Hematopoietic multipotent progenitor cell treated with erythropoietin and hydrocortisone succinate and interleukin-3 and kit ligand, for 4 days (in vitro differentiated cells): ENCODE results near the gene CASP9.

Experiments
- DNase-seq: peaks from one replicate; pipeline ENCODE4 v3.0.0-alpha.2; 2015

The CASP9 gene

GRCh38 chr1:15444468-15445389 lies 79.3 kb downstream of the CASP9 start:
- no peak for DNase-seq

DNA sequence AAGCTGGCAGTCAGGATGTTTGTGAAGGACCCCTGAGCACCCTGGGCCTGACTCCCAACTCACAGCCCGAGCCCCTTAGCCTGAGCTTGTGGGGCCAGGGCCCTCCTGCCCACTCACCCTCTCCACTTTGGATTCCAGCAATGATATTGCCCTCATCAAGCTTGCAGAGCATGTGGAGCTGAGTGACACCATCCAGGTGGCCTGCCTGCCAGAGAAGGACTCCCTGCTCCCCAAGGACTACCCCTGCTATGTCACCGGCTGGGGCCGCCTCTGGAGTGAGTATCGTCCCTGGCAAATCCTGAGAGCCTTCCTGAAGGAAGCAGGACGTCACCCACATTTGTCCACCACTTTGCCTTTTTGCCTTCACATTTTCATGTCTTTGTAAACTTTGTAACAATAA lies 80.7 kb downstream of the CASP9 start:
- DNase-seq: no peak

- DNase-seq: no peak
Measured at GRCh38 chr1:15442759-15443158, 81.3 kb downstream of the CASP9 start.

DNA sequence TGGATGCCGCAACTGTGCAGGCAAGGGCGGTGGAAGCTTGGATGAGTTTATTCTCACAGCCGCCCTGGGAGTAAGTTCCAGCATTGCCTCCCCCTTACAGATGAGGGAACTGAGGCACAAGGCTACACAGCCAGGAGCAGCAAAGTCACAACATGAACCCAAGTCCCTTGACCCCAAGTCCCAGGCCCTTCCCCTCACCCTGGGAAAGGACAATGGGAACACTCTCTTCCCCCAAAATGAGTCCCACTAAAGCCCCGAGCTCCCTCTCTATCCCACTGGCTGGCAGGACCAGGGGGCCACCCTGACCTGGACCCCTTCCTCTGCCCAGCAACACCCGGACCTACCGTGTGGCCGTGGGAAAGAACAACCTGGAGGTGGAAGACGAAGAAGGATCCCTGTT lies 81.9 kb downstream of the CASP9 start:
- no peak for DNase-seq
